Measurements from ENCODE around the gene AP2S1. TPM values are rescaled to one million over a fixed set of nuclear protein-coding genes. Genes with fewer than 3 reads are reported as not detected.
"Not testable (repeated sequence)": the region's sequence is repeated elsewhere in the genome, so short reads cannot be mapped to it uniquely, and the experiment has no call there.

The AP2S1 gene
- total RNA-seq, 1 donor from 2014 or later: 96.6 TPM

GRCh38 chr19:46872967-46873366, 22.3 kb upstream of the AP2S1 start:
- H3K9me3 ChIP-seq: no peaks in the 10 kb centered on the region
- no peak overlapping the region for H3K27ac ChIP-seq
- H3K4me3 ChIP-seq: no peak overlapping the region
- TF ChIP-seq CTCF (IDR thresholded peaks at IDR 0.05): no peak
- peaks cover 0 to 2% of the 10 kb centered on the region in 2 donors for H3K4me1 ChIP-seq
- H3K36me3 ChIP-seq: no peaks in the 10 kb centered on the region
- no peaks in the 10 kb centered on the region for H3K27me3 ChIP-seq
- DNase-seq (ENCODE audit: low spot score in 2 of 2): no peak
- intact Hi-C loops (cut with DNase I): no loop called here

- H3K36me3 ChIP-seq; intact Hi-C loops (cut with DNase I); H3K4me3 ChIP-seq; DNase-seq (ENCODE audit: low spot score in 2 of 2); H3K27me3 ChIP-seq; H3K9me3 ChIP-seq; H3K27ac ChIP-seq: not testable (repeated sequence)
- H3K4me1 ChIP-seq: peaks cover 0 to 17% of the 10 kb centered on the region in 2 donors
Observed at GRCh38 chr19:46871173-46871572, 20.5 kb upstream of the AP2S1 start.

- Histone ChIP-seq H3K4me3 (no peak overlapping the region), H3K4me1 (peaks cover 5 to 34% of the 10 kb centered on the region in 2 donors), H3K9me3 (no peaks in the 10 kb centered on the region), H3K36me3 (no peaks in the 10 kb centered on the region), H3K27ac (no peak overlapping the region), H3K27me3 (no peaks in the 10 kb centered on the region)
- intact Hi-C loops (cut with DNase I): no loop called here
- no peak for TF ChIP-seq CTCF (IDR thresholded peaks at IDR 0.05)
- DNase-seq (ENCODE audit: low spot score in 2 of 2): no peak
Observed at GRCh38 chr19:46868025-46868802, 17.6 kb upstream of the AP2S1 start.

- H3K9me3 ChIP-seq: no peaks in the 10 kb centered on the region
- intact Hi-C loops (cut with DNase I): no loop called here
- H3K27ac ChIP-seq: no peak overlapping the region
Observed at GRCh38 chr19:46867170-46867569, 16.5 kb upstream of the AP2S1 start.

GRCh38 chr19:46866407-46867136, 15.9 kb upstream of the AP2S1 start:
- Histone ChIP-seq H3K4me3 (no peak overlapping the region), H3K27me3 (no peaks in the 10 kb centered on the region), H3K36me3 (no peaks in the 10 kb centered on the region), H3K27ac (peak overlapping the region in 1 of 2 donors; percentile 40), H3K4me1 (peaks cover 9 to 39% of the 10 kb centered on the region in 2 donors), H3K9me3 (no peaks in the 10 kb centered on the region)
- TF ChIP-seq CTCF (IDR thresholded peaks at IDR 0.05): no peak
- no peak for DNase-seq (ENCODE audit: low spot score in 2 of 2)
- intact Hi-C loops (cut with DNase I): no loop called here

More at GRCh38 chr19:46867170-46867569, 16.5 kb upstream of the AP2S1 start:
- Histone ChIP-seq H3K4me1 (peaks cover 9 to 39% of the 10 kb centered on the region in 2 donors), H3K27me3 (no peaks in the 10 kb centered on the region), H3K36me3 (no peaks in the 10 kb centered on the region), H3K4me3 (no peak overlapping the region)
- DNase-seq (ENCODE audit: low spot score in 2 of 2): no peak
- no peak for TF ChIP-seq CTCF (IDR thresholded peaks at IDR 0.05)
